H1 (cell line): ENCODE data around the gene AARSD1. TPM values are rescaled to one million over a fixed set of nuclear protein-coding genes. Genes with fewer than 3 reads are reported as not detected.

ENCODE experiments used
- CTBP2 ChIP-seq: IDR thresholded peaks from 2 replicates; pipeline ENCODE4 v1.7.0; 2011; ENCODE audit warnings: borderline replicate concordance, mild to moderate bottlenecking, moderate library complexity, mixed read lengths, low read length; ENCODE audit not compliant: insufficient read depth, insufficient read length
- GTF2F1 ChIP-seq: IDR thresholded peaks from 2 replicates; pipeline ENCODE4 v1.6.1; 2012; ENCODE audit warnings: low read depth, low read length, improper control_type of control experiment, borderline replicate concordance
- KDM4A ChIP-seq: IDR thresholded peaks from one replicate; pipeline ENCODE4 v1.7.1; 2012; ENCODE audit warnings: low read depth, mild to moderate bottlenecking, moderate library complexity, low read length, inconsistent platforms; ENCODE audit not compliant: severe bottlenecking
- polyA plus RNA-seq, 7 experiments: library from polyadenylated mRNA; depleted of rRNA in 3 of 7; stranded (reverse) in 5 of 7; unstranded in 2 of 7; fragments of >200 nt in 5 of 7; fragments of 200-250 nt in 2 of 7; gene quantifications; 1 replicate in 5 of 7; 2 replicates in 1 of 7; 4 replicates in 1 of 7; pipeline versions ENCODE4 v1.2.1 to v1.2.3, GENCODE V29; 2011 to 2013; ENCODE audit warnings: missing spikeins in 2 of 7, mixed read lengths in 2 of 7
- total RNA-seq: library from RNA; stranded (reverse); fragmentation: NEBNext Ultra II Directional; extraction: Animal tissue kit (Norgen Biotek cat#: 25700); gene quantifications from 2 replicates; pipeline ENCODE4 v1.2.1, GENCODE V29; 2021

Gene AARSD1
- total and polyA plus RNA-seq, 2 of the 8 experiments (the other 6 are each of a cell fraction or from before 2014, with no cell fraction given) = 51.5 to 58.8 TPM

DNA sequence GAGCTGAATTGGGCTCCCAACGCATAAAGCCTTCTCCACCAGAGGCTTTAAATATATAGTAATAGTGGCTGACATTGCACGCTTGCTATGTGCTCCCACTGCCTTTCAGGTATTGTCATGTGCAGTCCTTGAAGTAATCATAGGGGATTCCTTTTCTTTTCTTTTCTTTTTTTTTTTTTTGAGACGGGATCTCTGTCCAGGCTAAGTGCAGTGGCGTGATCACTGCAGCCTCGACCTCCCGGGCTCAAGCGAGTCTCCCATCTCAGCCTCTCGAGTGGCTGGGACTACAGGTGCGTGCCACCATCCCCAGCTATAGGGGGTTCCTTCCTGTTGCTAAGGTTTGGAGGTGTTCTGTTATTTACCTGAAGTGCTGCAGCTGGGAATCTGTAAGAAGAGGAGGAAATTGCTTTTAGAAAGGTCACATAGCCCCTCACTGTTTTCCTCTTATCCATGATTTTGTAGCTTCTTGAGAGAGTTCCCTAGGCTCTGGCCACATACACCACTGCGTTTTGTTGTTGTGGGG is 34.8 kb upstream of the AARSD1 start (continued):
- TF ChIP-seq KDM4A (no peak), GTF2F1 (no peak), CTBP2 (no peak)
